Eye (tissue), 1 donor: ENCODE data around the gene ADH6.
"Not testable (repeated sequence)": the region's sequence is repeated elsewhere in the genome, so short reads cannot be mapped to it uniquely, and the experiment has no call there.

Experiments used
- DNase-seq: peaks from one replicate; pipeline ENCODE4 v3.0.0-alpha.2; 2015

The ADH6 gene

GRCh38 chr4:99189900-99190299, 29.1 kb downstream of the ADH6 start:
- DNase-seq, result not testable (repeated sequence)

- DNase-seq, result no peak
Measured at GRCh38 chr4:99186029-99186428, 33.0 kb downstream of the ADH6 start.

- no peak for DNase-seq
Measured at GRCh38 chr4:99185581-99185980, 33.5 kb downstream of the ADH6 start.

DNA sequence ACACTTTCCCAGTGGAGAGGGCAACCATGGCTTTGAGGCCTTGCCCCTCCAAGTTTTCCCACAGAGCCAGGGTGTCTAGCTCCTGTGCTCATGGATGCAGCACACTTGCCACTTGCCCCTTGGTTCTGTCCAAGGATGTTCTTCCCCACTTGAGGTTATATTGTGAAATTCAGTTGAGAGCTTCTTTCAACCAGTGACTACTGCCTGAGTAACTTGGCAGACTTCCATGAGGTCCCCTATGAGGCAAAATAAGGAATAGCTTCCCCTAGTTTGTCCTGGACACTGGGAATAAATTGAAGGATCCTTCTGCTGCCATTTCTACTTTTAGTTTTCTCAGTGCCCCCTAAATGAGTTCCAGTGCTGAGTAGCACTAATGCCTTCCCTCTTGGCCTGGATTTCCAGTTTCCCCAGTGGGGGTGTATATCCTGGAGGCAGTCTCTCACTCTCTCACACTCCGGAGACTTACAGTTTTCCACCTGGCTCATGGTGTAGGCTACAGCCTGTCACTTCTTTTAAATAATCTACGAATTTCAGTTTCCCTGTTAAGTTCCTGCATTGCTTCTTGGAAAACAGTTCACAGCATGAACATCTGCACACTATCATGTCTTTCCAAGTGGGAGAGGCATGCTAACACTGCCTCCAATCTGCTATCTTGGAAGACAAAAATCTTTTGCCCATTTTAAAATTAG, 38.5 kb downstream of the ADH6 start:
- DNase-seq, result no peak

DNA sequence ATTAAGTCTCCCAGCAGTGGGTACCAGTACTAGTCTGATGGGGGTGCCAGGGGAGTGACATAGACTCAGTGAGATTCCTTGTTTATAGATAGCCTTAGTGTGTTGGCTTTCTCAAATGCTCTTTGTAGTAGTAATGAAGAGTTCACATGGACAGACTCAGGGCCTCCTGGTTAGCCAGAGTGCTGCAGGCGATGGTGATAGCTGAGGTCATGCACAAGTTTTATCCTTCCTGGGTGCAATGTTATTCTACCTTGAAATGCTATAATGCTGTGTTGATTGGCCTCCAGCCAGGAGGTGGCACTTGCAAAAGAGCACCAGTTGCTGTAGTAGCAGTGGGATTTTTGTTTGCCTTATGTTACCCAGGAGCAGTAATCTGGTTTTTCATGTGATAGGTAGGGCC, 39.4 kb downstream of the ADH6 start:
- DNase-seq, result no peak

DNA sequence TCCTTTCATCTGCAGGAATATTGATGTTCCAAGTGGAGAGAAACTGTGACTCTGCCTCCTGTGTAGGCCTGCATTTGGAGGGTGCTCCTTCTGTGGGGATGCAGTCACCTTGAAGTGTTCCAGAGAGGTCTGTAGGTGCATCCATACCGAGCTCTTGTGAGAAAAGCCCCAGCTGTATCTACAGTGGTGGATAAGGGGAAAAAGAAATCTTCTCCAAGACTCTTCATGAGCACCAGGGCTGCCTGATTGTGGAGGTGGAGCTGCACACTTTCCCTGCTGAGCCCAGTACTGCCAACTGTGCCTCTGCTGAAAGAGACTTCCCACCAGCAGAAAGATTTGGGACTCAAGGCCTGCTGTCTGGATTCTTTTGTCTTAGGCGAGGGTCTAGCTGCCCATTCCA, 39.9 kb downstream of the ADH6 start:
- DNase-seq, result no peak

DNA sequence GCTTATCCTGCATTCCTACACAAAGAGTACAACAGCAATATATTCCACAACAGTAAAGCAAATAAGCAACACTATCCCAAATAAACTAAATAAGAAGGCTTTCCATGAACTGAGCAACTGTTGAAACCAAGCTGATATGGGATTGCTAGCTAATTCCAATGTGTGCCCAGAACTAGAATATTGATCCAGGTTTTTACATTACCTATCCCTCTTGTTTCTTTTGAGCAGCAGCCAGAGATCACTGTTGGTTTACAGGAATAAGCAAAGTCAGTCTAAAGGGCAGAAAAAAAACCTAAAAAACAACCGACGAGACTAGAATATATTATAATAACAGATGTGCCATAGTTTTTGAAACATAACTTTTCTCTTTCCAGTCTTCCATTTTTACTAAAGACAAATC, 52.5 kb downstream of the ADH6 start:
- no peak for DNase-seq

GRCh38 chr4:99165978-99166377, 53.1 kb downstream of the ADH6 start:
- no peak for DNase-seq

DNA sequence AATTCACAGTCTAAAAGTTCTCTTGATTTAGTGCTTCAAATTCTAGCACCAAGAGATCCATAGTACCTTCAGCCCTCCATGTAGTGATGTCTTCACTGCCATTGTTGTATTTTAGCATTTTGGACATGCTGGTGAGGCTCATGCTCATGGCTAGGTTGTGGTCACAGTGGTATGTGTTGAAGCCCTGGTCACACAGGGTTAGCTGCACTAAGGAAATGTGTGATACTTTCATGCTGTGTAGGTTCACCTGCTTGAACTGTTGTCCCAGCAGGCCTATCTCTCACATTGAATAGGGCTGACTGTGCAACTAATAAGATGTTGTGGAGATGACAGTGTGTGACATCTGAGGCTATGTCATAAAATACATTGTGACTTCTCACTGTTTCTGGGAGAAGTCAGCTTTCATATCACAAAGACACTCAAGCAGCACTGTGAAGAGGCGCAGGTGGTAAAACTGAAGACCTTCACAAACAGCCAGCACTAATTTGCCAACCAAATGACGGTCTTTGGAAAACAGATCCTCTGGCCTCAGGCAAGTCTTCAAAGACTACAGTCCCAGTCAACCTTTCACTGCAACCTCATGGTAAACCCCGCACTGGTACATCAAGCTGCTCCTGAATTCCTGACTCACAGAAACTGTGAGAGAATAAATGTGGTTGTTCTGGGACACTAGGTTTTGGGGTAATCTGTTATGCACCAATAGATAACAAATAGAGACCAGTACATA, 57.5 kb downstream of the ADH6 start:
- no peak for DNase-seq

- DNase-seq, result no peak
Measured at GRCh38 chr4:99159699-99160098, 59.3 kb downstream of the ADH6 start.

GRCh38 chr4:99157478-99157935, 61.5 kb downstream of the ADH6 start:
- no peak for DNase-seq

GRCh38 chr4:99156992-99157391, 62.1 kb downstream of the ADH6 start:
- no peak for DNase-seq

- DNase-seq, result no peak
Measured at GRCh38 chr4:99154658-99155342, 64.2 kb downstream of the ADH6 start.
